HCT116 (cell line): ENCODE data around the gene FAM193B.

Experiments
- CEBPB ChIP-seq: IDR thresholded peaks from 2 replicates; pipeline ENCODE4 v1.6.1; 2012; ENCODE audit warnings: low read depth
- EGR1 ChIP-seq: IDR thresholded peaks from 2 replicates; pipeline ENCODE4 v1.6.1; 2012; ENCODE audit warnings: low read depth
- EZH2 ChIP-seq: fragments of 200-600 bp; sonication (generic); IDR thresholded peaks from 2 replicates; pipeline ENCODE4 v1.6.1; 2017; ENCODE audit warnings: antibody characterized with exemption, mixed run types
- EZH2phosphoT487 ChIP-seq: fragments of 200-600 bp; IDR thresholded peaks from 2 replicates; pipeline ENCODE4 v1.6.1; 2018; ENCODE audit warnings: antibody characterized with exemption, borderline replicate concordance
- JUND ChIP-seq: IDR thresholded peaks from 2 replicates; pipeline ENCODE4 v1.6.1; 2012
- POLR2A ChIP-seq: IDR thresholded peaks from 2 replicates; pipeline ENCODE4 v1.7.0; 2011; ENCODE audit warnings: borderline replicate concordance; ENCODE audit not compliant: insufficient read depth, insufficient read length; ENCODE audit errors: extremely low read depth
- POLR2AphosphoS5 ChIP-seq: IDR thresholded peaks from 2 replicates; pipeline ENCODE4 v1.6.1; 2011; ENCODE audit warnings: mild to moderate bottlenecking, low read depth, low read length, moderate library complexity
- TF ChIP-seq, protein P1 (sequence below), 3 experiments: fragments of 200-600 bp in 1 of 3; sonication (generic) in 1 of 3; IDR thresholded peaks in 2 of 3; conservative IDR thresholded peaks in 1 of 3; 2 replicates each; pipeline ENCODE4 v1.5.1; 2012 to 2017; ENCODE audit warnings: low read depth in 2 of 3, low read length in 2 of 3, antibody characterized with exemption in 1 of 3, borderline replicate concordance in 1 of 3, control low read depth in 1 of 3, mild to moderate bottlenecking in 1 of 3, mixed read lengths in 1 of 3, mixed run types in 1 of 3, moderate library complexity in 1 of 3; ENCODE audit not compliant: insufficient read depth in 1 of 3
- TF ChIP-seq, protein P2 (sequence below): IDR thresholded peaks from 2 replicates; pipeline ENCODE4 v1.6.1; 2012; ENCODE audit warnings: low read depth

DNA sequence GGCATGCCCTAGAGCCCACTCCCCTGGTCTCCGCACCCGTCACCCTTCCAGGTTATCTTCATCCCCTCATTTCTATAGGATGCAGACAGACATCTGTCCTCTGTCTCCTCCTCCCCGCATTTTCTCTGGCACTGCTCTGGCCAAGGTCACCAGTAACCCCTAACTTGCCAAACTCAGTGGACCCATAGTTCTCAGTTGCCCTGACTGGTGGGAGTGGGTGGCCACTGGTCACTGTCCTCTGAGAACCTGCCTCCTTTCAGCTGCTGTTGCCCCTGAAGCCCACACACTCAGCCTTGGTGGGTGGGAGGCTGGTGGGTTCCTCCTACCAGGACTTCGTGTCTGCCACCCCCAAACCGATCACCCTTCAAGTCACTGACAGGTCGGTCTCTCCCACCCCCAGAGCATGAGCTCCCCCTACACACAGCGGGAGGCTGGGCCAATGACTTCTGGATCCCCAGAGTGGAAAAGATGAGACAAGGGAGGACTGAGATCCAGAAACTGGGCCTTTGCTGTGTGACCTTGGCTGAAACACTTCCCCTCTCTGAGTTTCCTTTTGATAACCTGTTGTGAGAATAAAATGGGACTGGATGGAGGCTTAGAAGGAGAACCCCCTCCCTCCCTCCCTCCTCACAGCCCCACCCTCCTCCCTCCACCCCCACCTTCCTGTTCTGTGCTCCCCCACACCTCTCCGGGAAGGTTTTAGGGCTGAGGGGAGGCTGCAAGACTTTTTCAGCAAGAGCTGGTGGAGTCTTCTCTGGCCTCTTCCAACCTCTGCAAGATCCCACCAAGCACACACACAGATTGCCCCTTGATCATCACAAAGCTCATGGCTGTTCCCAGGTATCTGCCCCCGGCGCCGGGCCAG is 78.6 kb downstream of the FAM193B start:
- TF ChIP-seq EGR1 (no peak), EZH2phosphoT487 (no peak), EZH2 (no peak), JUND (no peak), POLR2AphosphoS5 (no peak), POLR2A (no peak), CEBPB (no peak)
- TF ChIP-seq, protein P1, sequence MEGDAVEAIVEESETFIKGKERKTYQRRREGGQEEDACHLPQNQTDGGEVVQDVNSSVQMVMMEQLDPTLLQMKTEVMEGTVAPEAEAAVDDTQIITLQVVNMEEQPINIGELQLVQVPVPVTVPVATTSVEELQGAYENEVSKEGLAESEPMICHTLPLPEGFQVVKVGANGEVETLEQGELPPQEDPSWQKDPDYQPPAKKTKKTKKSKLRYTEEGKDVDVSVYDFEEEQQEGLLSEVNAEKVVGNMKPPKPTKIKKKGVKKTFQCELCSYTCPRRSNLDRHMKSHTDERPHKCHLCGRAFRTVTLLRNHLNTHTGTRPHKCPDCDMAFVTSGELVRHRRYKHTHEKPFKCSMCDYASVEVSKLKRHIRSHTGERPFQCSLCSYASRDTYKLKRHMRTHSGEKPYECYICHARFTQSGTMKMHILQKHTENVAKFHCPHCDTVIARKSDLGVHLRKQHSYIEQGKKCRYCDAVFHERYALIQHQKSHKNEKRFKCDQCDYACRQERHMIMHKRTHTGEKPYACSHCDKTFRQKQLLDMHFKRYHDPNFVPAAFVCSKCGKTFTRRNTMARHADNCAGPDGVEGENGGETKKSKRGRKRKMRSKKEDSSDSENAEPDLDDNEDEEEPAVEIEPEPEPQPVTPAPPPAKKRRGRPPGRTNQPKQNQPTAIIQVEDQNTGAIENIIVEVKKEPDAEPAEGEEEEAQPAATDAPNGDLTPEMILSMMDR (IDR thresholded peaks at IDR 0.05 in 2 of 3, conservative IDR thresholded peaks at IDR 0.05 in 1 of 3; ENCODE audit: borderline replicate concordance in 1 of 3, insufficient read depth in 1 of 3, low read depth in 2 of 3, low read length in 2 of 3): no peak
- TF ChIP-seq, protein P2, sequence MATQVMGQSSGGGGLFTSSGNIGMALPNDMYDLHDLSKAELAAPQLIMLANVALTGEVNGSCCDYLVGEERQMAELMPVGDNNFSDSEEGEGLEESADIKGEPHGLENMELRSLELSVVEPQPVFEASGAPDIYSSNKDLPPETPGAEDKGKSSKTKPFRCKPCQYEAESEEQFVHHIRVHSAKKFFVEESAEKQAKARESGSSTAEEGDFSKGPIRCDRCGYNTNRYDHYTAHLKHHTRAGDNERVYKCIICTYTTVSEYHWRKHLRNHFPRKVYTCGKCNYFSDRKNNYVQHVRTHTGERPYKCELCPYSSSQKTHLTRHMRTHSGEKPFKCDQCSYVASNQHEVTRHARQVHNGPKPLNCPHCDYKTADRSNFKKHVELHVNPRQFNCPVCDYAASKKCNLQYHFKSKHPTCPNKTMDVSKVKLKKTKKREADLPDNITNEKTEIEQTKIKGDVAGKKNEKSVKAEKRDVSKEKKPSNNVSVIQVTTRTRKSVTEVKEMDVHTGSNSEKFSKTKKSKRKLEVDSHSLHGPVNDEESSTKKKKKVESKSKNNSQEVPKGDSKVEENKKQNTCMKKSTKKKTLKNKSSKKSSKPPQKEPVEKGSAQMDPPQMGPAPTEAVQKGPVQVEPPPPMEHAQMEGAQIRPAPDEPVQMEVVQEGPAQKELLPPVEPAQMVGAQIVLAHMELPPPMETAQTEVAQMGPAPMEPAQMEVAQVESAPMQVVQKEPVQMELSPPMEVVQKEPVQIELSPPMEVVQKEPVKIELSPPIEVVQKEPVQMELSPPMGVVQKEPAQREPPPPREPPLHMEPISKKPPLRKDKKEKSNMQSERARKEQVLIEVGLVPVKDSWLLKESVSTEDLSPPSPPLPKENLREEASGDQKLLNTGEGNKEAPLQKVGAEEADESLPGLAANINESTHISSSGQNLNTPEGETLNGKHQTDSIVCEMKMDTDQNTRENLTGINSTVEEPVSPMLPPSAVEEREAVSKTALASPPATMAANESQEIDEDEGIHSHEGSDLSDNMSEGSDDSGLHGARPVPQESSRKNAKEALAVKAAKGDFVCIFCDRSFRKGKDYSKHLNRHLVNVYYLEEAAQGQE: no peak
